Adipose tissue (tissue), 3 donors: ENCODE measurements around the gene PRRT1B. TPM values are rescaled to one million over a fixed set of nuclear protein-coding genes. Genes with fewer than 3 reads are reported as not detected.

Source experiments
- H3K27ac ChIP-seq: one replicate; pipeline ENCODE4 v1.5.1; 2013; ENCODE audit warnings: low read depth, low read length
- WGBS, 3 donors: extraction: QIAGEN DNeasy Blood & Tissue Kit; methylation state at CpG; one replicate each; pipeline ENCODE4 v1.1.7; 2013; 5-methylcytosine and 5-hydroxymethylcytosine counted together
- polyA plus RNA-seq, 3 donors: library from polyadenylated mRNA; stranded (reverse); fragments of 200-250 nt; gene quantifications; one replicate each; pipeline ENCODE4 v1.2.3, GENCODE V29; 2013
- donor health status: healthy with polysubstance abuse.
- donor health status: Bipolar disorder and iron deficiency.
- donor health status: healthy.

PRRT1B gene
- polyA plus RNA-seq, 3 donors: 0.28 to 0.82 (median 0.34) TPM

DNA sequence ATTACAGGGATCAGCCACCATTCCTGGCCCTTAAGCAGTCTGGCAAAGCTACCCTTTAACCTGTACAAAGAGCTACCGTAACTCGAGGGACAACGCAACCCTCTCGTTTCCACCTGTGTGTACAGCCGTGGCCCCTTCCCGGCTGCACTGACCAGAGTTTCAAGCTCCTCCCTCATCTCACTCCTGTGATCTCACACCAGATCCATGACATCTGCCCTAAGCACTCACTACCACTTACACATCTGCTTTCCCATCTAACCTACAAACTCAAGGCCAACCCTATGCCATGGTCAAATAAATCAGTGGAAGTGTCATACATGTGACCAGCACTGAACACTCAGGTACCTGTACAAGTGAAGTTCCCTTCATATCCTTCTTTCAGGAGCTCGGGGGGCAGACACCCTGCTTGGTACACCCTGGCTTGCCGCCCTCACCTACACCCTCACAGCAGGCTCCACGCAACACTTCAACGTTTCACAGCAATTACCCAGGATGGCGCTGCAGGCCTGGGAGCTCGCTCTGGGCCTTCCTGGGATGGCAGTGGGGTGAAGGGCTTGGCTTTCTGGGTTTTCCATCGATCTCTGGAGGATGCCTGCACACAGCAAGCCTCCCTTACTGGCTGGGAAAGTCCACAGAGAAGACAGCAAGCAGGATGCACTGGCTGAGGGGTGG lies 61.7 kb downstream of the PRRT1B start:
- H3K27ac ChIP-seq: no peak overlapping the region
- WGBS, 3 donors: 87 to 95% (median 95%) methylated on average over 13 of the region's 13 CpGs

DNA sequence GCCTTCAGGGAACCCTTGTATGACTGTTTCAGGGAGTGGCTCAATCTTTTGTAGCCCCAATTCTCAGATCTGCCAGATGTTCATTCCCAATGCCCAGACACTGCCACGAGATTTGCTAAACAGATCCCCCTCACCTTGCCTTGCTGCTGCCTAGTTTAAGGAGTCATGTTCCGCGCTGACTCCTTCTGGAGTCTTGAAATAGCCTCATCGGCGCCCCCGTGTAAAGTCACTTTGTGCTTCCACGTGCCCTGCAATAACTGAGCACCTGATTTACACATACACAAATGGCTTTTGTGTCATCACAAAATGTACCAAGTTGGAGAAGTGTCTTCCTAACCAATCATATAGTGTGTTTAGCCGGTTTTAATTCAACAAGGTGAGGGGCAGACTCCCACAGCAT lies 62.3 kb downstream of the PRRT1B start:
- no peak overlapping the region for H3K27ac ChIP-seq
- 86 to 94% (median 88%) methylated on average over 8 of the region's 8 CpGs for WGBS, 3 donors

DNA sequence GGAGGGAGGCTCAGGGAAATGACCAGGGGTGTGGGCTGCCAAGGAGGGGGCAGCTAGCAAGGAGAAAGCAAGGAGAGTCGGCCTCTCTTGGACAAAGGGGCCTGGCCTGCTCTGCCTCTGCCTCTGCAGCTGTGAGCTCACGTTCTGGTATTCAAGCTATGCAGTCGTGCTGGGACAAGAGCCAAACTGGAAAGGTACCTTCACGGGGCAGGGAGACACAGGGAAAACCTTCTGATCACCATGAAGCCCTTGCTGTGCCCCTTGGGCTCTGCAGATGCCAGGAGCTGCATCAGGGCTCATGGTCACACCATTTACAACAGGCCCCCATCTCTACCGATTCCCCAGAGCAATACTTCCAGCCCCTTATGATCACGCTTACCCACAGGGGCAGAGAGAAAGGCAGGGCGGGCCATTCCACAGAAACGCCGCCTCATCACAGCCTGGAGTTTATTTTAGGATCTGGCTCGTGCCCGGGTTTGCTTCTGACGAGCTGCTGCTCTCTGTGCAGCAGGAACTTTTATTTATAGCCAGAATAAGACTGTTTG lies 63.2 kb downstream of the PRRT1B start:
- no peak overlapping the region for H3K27ac ChIP-seq
- 46 to 61% (median 54%) methylated on average over 12 of the region's 12 CpGs for WGBS, 3 donors

Other genes starting within 250 kb of the PRRT1B start
- gene PRRC2B, start 151.4 kb upstream of the PRRT1B start, polyA plus RNA-seq: 10 to 100 TPM; 31.8 to 66.5 (median 54.8) TPM
- 10 to 100 TPM; 14.4 to 17.9 (median 15.5) TPM for gene POMT1, start 42.6 kb upstream of the PRRT1B start, polyA plus RNA-seq
- 10 to 100 TPM; 25.1 to 25.4 (median 25.2) TPM for gene UCK1, start 14.3 kb upstream of the PRRT1B start, polyA plus RNA-seq
- 10 to 100 TPM; 31.2 to 34.8 (median 32.8) TPM for gene RAPGEF1, start 194.6 kb downstream of the PRRT1B start, polyA plus RNA-seq